C4-2B (cell line): ENCODE data around the gene MBOAT2.

Experiments
- CTCF ChIP-seq: fragments of 450-650 bp; conservative IDR thresholded peaks from 2 replicates; pipeline ENCODE4 v1.5.1; 2017; ENCODE audit warnings: mild to moderate bottlenecking
- ZFX ChIP-seq: fragments of 450-650 bp; IDR thresholded peaks from 2 replicates; pipeline ENCODE4 v1.6.1; 2017

GRCh38 chr2:8833853-8834252 is 169.6 kb downstream of the MBOAT2 start:
- no peak for TF ChIP-seq CTCF
- no peak for TF ChIP-seq ZFX
